SK-N-SH (cell line): ENCODE measurements around the gene KLF2. TPM values are rescaled to one million over a fixed set of nuclear protein-coding genes. Genes with fewer than 3 reads are reported as not detected.

ENCODE experiments used
- CTCF ChIA-PET: fragments of 300-600, 350-600 bp; formaldehyde crosslinking; extraction: SDS; loops from one replicate; lab custom pipeline; 2021; lab: Yijun Ruan, JAX
- POLR2A ChIA-PET: fragments of 350-600 bp; sonication (Branson Sonifier 250); formaldehyde crosslinking; extraction: SDS; loops from one replicate; lab custom pipeline; 2020; ENCODE audit warnings: antibody characterized with exemption, inconsistent platforms; lab: Yijun Ruan, JAX
- DNase-seq: peaks from one replicate; pipeline ENCODE4 v3.0.0; 2012
- H2AFZ ChIP-seq: fragments of 200-600 bp; sonication (generic); 2 replicates; pipeline ENCODE4 v1.8.1; 2016; ENCODE audit warnings: antibody characterized with exemption, mild to moderate bottlenecking, low read depth
- H3F3A ChIP-seq: fragments of 200-600 bp; sonication (generic); replicated peaks from 2 replicates; pipeline ENCODE3; 2016; ENCODE audit warnings: antibody characterized with exemption, mild to moderate bottlenecking; ENCODE audit not compliant: insufficient read depth
- H3K27ac ChIP-seq, 2 experiments: fragments of 200-500 bp in 1 of 2; fragments of 200-600 bp in 1 of 2; sonication (Bioruptor generic) in 1 of 2; sonication (generic), shearing (Covaris generic) in 1 of 2; 2 replicates each; pipeline versions ENCODE4 v1.5.1 to v1.6.1; 2014 to 2016; ENCODE audit warnings: low read depth in 2 of 2, inconsistent platforms in 1 of 2, low read length in 1 of 2, mild to moderate bottlenecking in 1 of 2, mixed read lengths in 1 of 2
- H3K27me3 ChIP-seq: fragments of 200-600 bp; sonication (generic), shearing (Covaris generic); 2 replicates; pipeline ENCODE4 v1.6.1; 2016; ENCODE audit warnings: mixed run types; ENCODE audit not compliant: insufficient read depth
- H3K36me3 ChIP-seq, 2 experiments: fragments of 200-500 bp in 1 of 2; fragments of 200-600 bp in 1 of 2; sonication (Bioruptor generic) in 1 of 2; sonication (generic) in 1 of 2; replicated peaks in 1 of 2; 2 replicates each; pipeline versions ENCODE3 to v1.5.1; 2014 to 2016; ENCODE audit warnings: low read length in 1 of 2, mild to moderate bottlenecking in 1 of 2; ENCODE audit not compliant: insufficient read depth in 2 of 2, control insufficient read depth in 1 of 2
- H3K4me1 ChIP-seq, 2 experiments: fragments of 200-500 bp in 1 of 2; fragments of 200-600 bp in 1 of 2; sonication (Bioruptor generic) in 1 of 2; sonication (generic), shearing (Covaris generic) in 1 of 2; 2 replicates each; pipeline versions ENCODE4 v1.5.1 to v1.6.1; 2014 to 2016; ENCODE audit warnings: low read depth in 1 of 2, low read length in 1 of 2, mixed run types in 1 of 2; ENCODE audit not compliant: insufficient read depth in 2 of 2, control insufficient read depth in 1 of 2
- H3K4me2 ChIP-seq: fragments of 200-600 bp; sonication (generic), shearing (Covaris generic); 2 replicates; pipeline ENCODE4 v1.6.1; 2017; ENCODE audit warnings: mixed run types
- H3K4me3 ChIP-seq, 2 experiments: fragments of 200-500 bp in 1 of 2; fragments of 200-600 bp in 1 of 2; sonication (Bioruptor generic) in 1 of 2; sonication (generic), shearing (Covaris generic) in 1 of 2; 2 replicates each; pipeline versions ENCODE4 v1.5.1 to v1.8.1; 2014 to 2016; ENCODE audit warnings: low read depth in 2 of 2, inconsistent platforms in 1 of 2, low read length in 1 of 2, mild to moderate bottlenecking in 1 of 2, mixed read lengths in 1 of 2, moderate library complexity in 1 of 2
- H3K79me2 ChIP-seq: fragments of 200-600 bp; sonication (generic); 2 replicates; pipeline ENCODE4 v1.8.1; 2017; ENCODE audit warnings: mild to moderate bottlenecking; ENCODE audit not compliant: insufficient read depth
- H3K9ac ChIP-seq: fragments of 200-600 bp; sonication (generic); 2 replicates; pipeline ENCODE4 v1.6.1; 2017; ENCODE audit warnings: mixed run types
- H3K9me2 ChIP-seq: fragments of 200-600 bp; sonication (generic); 2 replicates; pipeline ENCODE4 v1.6.1; 2017; ENCODE audit warnings: mixed run types
- H3K9me3 ChIP-seq: fragments of 200-600 bp; sonication (generic); 2 replicates; pipeline ENCODE4 v1.6.1; 2017; ENCODE audit warnings: mixed run types, mild to moderate bottlenecking, moderate library complexity
- H4K20me1 ChIP-seq: fragments of 200-600 bp; sonication (generic); 2 replicates; pipeline ENCODE4 v1.6.1; 2017; ENCODE audit warnings: mild to moderate bottlenecking, mixed run types; ENCODE audit not compliant: insufficient read depth
- ELF1 ChIP-seq: IDR thresholded peaks from 2 replicates; pipeline ENCODE4 v1.4.0; 2012
- EP300 ChIP-seq, 2 experiments: IDR thresholded peaks; 2 replicates each; pipeline versions ENCODE4 v1.4.0 to v1.6.1; 2012; ENCODE audit warnings: borderline replicate concordance in 1 of 2, low read depth in 1 of 2, low read length in 1 of 2
- EZH2phosphoT487 ChIP-seq: fragments of 200-600 bp; sonication (generic); IDR thresholded peaks from 2 replicates; pipeline ENCODE4 v1.6.1; 2017; ENCODE audit warnings: low read depth, mixed run types, mild to moderate bottlenecking, antibody characterized with exemption, moderate library complexity, borderline replicate concordance
- FOSL2 ChIP-seq: IDR thresholded peaks from 2 replicates; pipeline ENCODE4 v1.4.0; 2012; ENCODE audit warnings: low read depth, mild to moderate bottlenecking, moderate library complexity, borderline replicate concordance
- FOXJ3 ChIP-seq: sonication (generic); formaldehyde crosslinking; IDR thresholded peaks from 2 replicates; pipeline ENCODE4 v1.5.1; 2020; ENCODE audit warnings: mild to moderate bottlenecking, missing genetic modification reagents
- JUND ChIP-seq: IDR thresholded peaks from 2 replicates; pipeline ENCODE4 v1.4.0; 2012
- MEF2A ChIP-seq: IDR thresholded peaks from 2 replicates; pipeline ENCODE4 v1.4.0; 2012; ENCODE audit warnings: low read depth, borderline replicate concordance
- MXI1 ChIP-seq: IDR thresholded peaks from 2 replicates; pipeline ENCODE4 v1.6.1; 2012; ENCODE audit warnings: mild to moderate bottlenecking, low read depth, low read length, improper control_type of control experiment
- RAD21 ChIP-seq: IDR thresholded peaks from 2 replicates; pipeline ENCODE4 v1.6.1; 2012; ENCODE audit warnings: mild to moderate bottlenecking, low read length
- RCOR1 ChIP-seq: fragments of 150-350 bp; IDR thresholded peaks from 2 replicates; pipeline ENCODE4 v1.6.1; 2017; ENCODE audit warnings: antibody characterized with exemption, low read length
- RFX5 ChIP-seq: IDR thresholded peaks from 2 replicates; pipeline ENCODE4 v1.6.1; 2012; ENCODE audit warnings: mild to moderate bottlenecking, improper control_type of control experiment, low read length
- SMC3 ChIP-seq: IDR thresholded peaks from 2 replicates; pipeline ENCODE4 v1.6.1; 2012; ENCODE audit warnings: low read depth, low read length, improper control_type of control experiment
- TAF1 ChIP-seq: IDR thresholded peaks from 2 replicates; pipeline ENCODE4 v1.6.1; 2012; ENCODE audit warnings: low read depth, mild to moderate bottlenecking, low read length, moderate library complexity, borderline replicate concordance
- TCF12 ChIP-seq: IDR thresholded peaks from 2 replicates; pipeline ENCODE4 v1.4.0; 2012
- TEAD4 ChIP-seq: IDR thresholded peaks from 2 replicates; pipeline ENCODE4 v1.4.0; 2012; ENCODE audit warnings: mild to moderate bottlenecking, borderline replicate concordance; ENCODE audit not compliant: insufficient read depth
- WGBS: methylation state at CpG from one replicate; pipeline ENCODE4 v1.1.6; 2017; ENCODE audit warnings: low lambda C conversion rate; 5-methylcytosine and 5-hydroxymethylcytosine counted together
- polyA plus RNA-seq, 3 experiments: library from polyadenylated mRNA; depleted of rRNA; stranded (reverse); fragments of >200 nt; gene quantifications; 2 replicates each; pipeline ENCODE4 v1.2.3, GENCODE V29; 2012
- TF ChIP-seq, protein P1 (sequence below): fragments of 150-350 bp; IDR thresholded peaks from 2 replicates; pipeline ENCODE4 v1.6.1; 2016; ENCODE audit warnings: mild to moderate bottlenecking, low read depth, low read length
- TF ChIP-seq, protein P2 (sequence below): IDR thresholded peaks from 2 replicates; pipeline ENCODE4 v1.4.0; 2012; ENCODE audit warnings: low read depth, borderline replicate concordance

The KLF2 gene
- polyA plus RNA-seq, 1 of the 3 experiments (the other 2 are of a cell fraction) = 6.9 TPM

DNA sequence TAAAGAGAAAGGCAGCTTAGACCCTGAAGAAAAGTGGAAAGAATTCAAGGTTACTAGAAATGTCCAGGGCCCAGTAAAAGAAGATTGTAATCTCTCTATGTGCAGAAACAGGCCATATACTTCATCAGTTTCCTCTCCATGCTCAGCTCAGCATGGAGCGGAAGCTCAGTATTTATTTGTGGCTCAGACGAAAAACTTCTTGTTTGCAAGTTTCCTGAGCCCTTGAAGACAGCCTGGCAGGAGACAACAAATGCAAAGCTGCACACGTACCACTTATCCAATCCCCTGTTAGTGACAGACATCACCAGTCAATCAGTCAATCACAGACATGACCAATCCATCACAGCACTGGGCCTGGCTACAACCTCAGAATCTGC, 8.1 kb upstream of the KLF2 start:
- Histone ChIP-seq H3K36me3 (no peaks in the 10 kb centered on the region), H3F3A (peaks cover 23% of the 10 kb centered on the region), H3K9ac (no peak overlapping the region), H3K4me3 (no peak overlapping the region), H2AFZ (no peak overlapping the region), H3K4me1 (0 out of 4 replicates have a peak, but pooled peaks cover 0 to 9% of the 10 kb centered on the region in 2 experiments), H3K9me3 (no peaks in the 10 kb centered on the region), H3K79me2 (no peaks in the 10 kb centered on the region), H3K27me3 (peaks cover 32% of the 10 kb centered on the region; the same call in 1 of the 2 replicates), H3K27ac (peak overlapping the region; percentile 5 to 19; a peak in 2 of 4 replicates), H3K4me2 (peak overlapping the region; percentile 51; the same call in 1 of the 2 replicates), H4K20me1 (peaks cover 3% of the 10 kb centered on the region), H3K9me2 (no peaks in the 10 kb centered on the region)
- POLR2A ChIA-PET = no interaction called here
- TF ChIP-seq EP300 (IDR thresholded peaks at IDR 0.05; ENCODE audit: borderline replicate concordance in 1 of 2, low read depth in 1 of 2, low read length in 1 of 2) = no peak
- TF ChIP-seq TEAD4 = no peak
- no peak for TF ChIP-seq RFX5
- TF ChIP-seq MEF2A = no peak
- no peak for TF ChIP-seq SMC3
- no peak for TF ChIP-seq TCF12
- TF ChIP-seq FOSL2 = no peak
- TF ChIP-seq, protein P1, sequence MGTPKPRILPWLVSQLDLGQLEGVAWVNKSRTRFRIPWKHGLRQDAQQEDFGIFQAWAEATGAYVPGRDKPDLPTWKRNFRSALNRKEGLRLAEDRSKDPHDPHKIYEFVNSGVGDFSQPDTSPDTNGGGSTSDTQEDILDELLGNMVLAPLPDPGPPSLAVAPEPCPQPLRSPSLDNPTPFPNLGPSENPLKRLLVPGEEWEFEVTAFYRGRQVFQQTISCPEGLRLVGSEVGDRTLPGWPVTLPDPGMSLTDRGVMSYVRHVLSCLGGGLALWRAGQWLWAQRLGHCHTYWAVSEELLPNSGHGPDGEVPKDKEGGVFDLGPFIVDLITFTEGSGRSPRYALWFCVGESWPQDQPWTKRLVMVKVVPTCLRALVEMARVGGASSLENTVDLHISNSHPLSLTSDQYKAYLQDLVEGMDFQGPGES = no peak
- TF ChIP-seq EZH2phosphoT487 = no peak
- TF ChIP-seq, protein P2, sequence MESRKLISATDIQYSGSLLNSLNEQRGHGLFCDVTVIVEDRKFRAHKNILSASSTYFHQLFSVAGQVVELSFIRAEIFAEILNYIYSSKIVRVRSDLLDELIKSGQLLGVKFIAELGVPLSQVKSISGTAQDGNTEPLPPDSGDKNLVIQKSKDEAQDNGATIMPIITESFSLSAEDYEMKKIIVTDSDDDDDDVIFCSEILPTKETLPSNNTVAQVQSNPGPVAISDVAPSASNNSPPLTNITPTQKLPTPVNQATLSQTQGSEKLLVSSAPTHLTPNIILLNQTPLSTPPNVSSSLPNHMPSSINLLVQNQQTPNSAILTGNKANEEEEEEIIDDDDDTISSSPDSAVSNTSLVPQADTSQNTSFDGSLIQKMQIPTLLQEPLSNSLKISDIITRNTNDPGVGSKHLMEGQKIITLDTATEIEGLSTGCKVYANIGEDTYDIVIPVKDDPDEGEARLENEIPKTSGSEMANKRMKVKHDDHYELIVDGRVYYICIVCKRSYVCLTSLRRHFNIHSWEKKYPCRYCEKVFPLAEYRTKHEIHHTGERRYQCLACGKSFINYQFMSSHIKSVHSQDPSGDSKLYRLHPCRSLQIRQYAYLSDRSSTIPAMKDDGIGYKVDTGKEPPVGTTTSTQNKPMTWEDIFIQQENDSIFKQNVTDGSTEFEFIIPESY = no peak
- no peak for TF ChIP-seq RCOR1
- no peak for DNase-seq
- CTCF ChIA-PET = interaction anchor here (1.2 kb wide), 1 partner anchor 46 kb away, joined by 3 read pairs; no protein-coding TSS in a partner anchor
- WGBS = 41% methylated on average over 3 of the region's 3 CpGs

DNA sequence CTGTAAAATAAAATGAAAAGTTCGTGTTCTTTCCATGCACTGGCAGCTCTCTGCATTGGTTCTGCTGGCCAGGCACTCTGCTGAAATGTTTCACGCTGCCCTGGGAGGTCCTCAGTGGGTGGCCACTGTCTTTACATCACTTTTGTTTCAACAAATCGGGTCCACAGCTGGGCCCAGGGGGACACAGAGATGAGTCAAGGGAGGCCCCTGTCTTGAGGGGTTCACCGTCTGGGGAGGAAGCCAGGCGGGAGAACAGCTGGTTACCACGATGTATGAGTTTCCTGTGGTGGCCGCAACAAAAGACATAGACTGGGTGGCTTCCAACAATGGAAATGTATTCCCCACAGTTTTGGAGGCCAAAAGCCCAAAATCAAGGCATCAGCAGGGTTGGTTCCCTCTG, 5.1 kb upstream of the KLF2 start:
- peaks cover 33% of the 10 kb centered on the region for H3F3A ChIP-seq
- no peaks in the 10 kb centered on the region for H3K79me2 ChIP-seq
- H2AFZ ChIP-seq = no peak overlapping the region
- H3K4me3 ChIP-seq = no peak overlapping the region
- no peaks in the 10 kb centered on the region for H3K9me2 ChIP-seq
- no peaks in the 10 kb centered on the region for H3K9me3 ChIP-seq
- WGBS = 28% methylated on average over 7 of the region's 7 CpGs
- no peak overlapping the region for H3K4me2 ChIP-seq
- ChIA-PET POLR2A (no interaction called here), CTCF (no interaction called here)
- H3K27me3 ChIP-seq = peaks cover 60% of the 10 kb centered on the region; the same call in 1 of the 2 replicates
- no peaks in the 10 kb centered on the region for H3K36me3 ChIP-seq
- no peak for DNase-seq
- no peak overlapping the region for H3K9ac ChIP-seq
- H3K27ac ChIP-seq = no peak overlapping the region
- H3K4me1 ChIP-seq = 0 out of 4 replicates have a peak, but pooled peaks cover 0 to 9% of the 10 kb centered on the region in 2 experiments
- peaks cover 3% of the 10 kb centered on the region for H4K20me1 ChIP-seq
- TF ChIP-seq JUND (no peak), TCF12 (no peak), FOXJ3 (no peak), EZH2phosphoT487 (no peak), TAF1 (no peak), MXI1 (no peak), RCOR1 (no peak), RAD21 (no peak), ELF1 (no peak)
- TF ChIP-seq, all 33 proteins: peak for 0
